OCI-LY3 (cell line): ENCODE results near the gene MBNL1.
A peak's percentile ranks its signal among the peaks of the same experiment; 100 is the strongest.

Source experiments
- H2AFZ ChIP-seq: fragments of 200-600, 300-600 bp; shearing (Covaris generic); 2 replicates; pipeline ENCODE4 v1.6.0; 2014; ENCODE audit warnings: antibody characterized with exemption, low read depth, low read length
- H3K27ac ChIP-seq: fragments of 200-600, 300-600 bp; sonication (generic); 2 replicates; pipeline ENCODE4 v1.5.1; 2014; ENCODE audit warnings: mild to moderate bottlenecking, low read length, moderate library complexity, mixed read lengths
- H3K27me3 ChIP-seq: fragments of 200-600, 300-600 bp; sonication (generic); 2 replicates; pipeline ENCODE4 v1.6.1; 2014; ENCODE audit warnings: low read depth, low read length, mixed read lengths
- H3K36me3 ChIP-seq: fragments of 200-600, 300-600 bp; sonication (generic); replicated peaks from 2 replicates; pipeline ENCODE3; 2014; ENCODE audit warnings: low read depth, low read length, mixed read lengths
- H3K4me1 ChIP-seq: fragments of 300-600, 200-600 bp; sonication (generic); 2 replicates; pipeline ENCODE4 v1.6.1; 2014; ENCODE audit warnings: low read length, mixed read lengths
- H3K4me2 ChIP-seq: fragments of 200-600, 300-600 bp; sonication (generic); 2 replicates; pipeline ENCODE4 v1.6.1; 2014; ENCODE audit warnings: low read length, mixed read lengths
- H3K4me3 ChIP-seq: fragments of 300-600, 200-600 bp; sonication (generic); 2 replicates; pipeline ENCODE4 v1.5.1; 2014; ENCODE audit warnings: antibody characterized with exemption, mild to moderate bottlenecking, low read length, moderate library complexity
- H3K79me2 ChIP-seq: fragments of 300-600, 200-600 bp; shearing (Covaris generic); 2 replicates; pipeline ENCODE4 v1.6.1; 2014; ENCODE audit warnings: mild to moderate bottlenecking, low read length, mixed read lengths
- H3K9ac ChIP-seq: fragments of 300-600, 200-600 bp; shearing (Covaris generic); 2 replicates; pipeline ENCODE4 v1.6.0; 2014; ENCODE audit warnings: mild to moderate bottlenecking, low read length, moderate library complexity
- H3K9me3 ChIP-seq: fragments of 200-600, 300-600 bp; shearing (Covaris generic); 2 replicates; pipeline ENCODE4 v1.6.1; 2014; ENCODE audit warnings: low read length, mixed read lengths; ENCODE audit not compliant: insufficient read depth
- H4K20me1 ChIP-seq: fragments of 200-600, 300-600 bp; sonication (generic); 2 replicates; pipeline ENCODE4 v1.6.1; 2016; ENCODE audit warnings: low read length, mixed read lengths; ENCODE audit not compliant: insufficient read depth
- CTCF ChIP-seq: fragments of 200-600, 300-600 bp; sonication (generic); IDR thresholded peaks from 2 replicates; pipeline ENCODE4 v1.5.1; 2014; ENCODE audit warnings: antibody characterized with exemption, low read length, low read depth
- EZH2phosphoT487 ChIP-seq: fragments of 200-600 bp; shearing (Covaris generic); IDR thresholded peaks from 2 replicates; pipeline ENCODE4 v1.6.1; 2018; ENCODE audit warnings: antibody characterized with exemption, mixed run types, low read depth

MBNL1 gene

GRCh38 chr3:152380043-152380442 lies 111.3 kb downstream of the MBNL1 start:
- no peaks in the 10 kb centered on the region for H3K27me3 ChIP-seq
- H3K4me3 ChIP-seq = no peak overlapping the region
- H3K9ac ChIP-seq = no peak overlapping the region
- H3K27ac ChIP-seq = no peak overlapping the region
- H3K79me2 ChIP-seq = peaks cover 94% of the 10 kb centered on the region
- peaks cover 70% of the 10 kb centered on the region for H4K20me1 ChIP-seq
- peaks cover 71% of the 10 kb centered on the region for H3K4me1 ChIP-seq
- H2AFZ ChIP-seq = no peak overlapping the region
- TF ChIP-seq EZH2phosphoT487 (no peak), CTCF (no peak)
- H3K9me3 ChIP-seq = no peaks in the 10 kb centered on the region
- peak overlapping the region; percentile 3; the same call in 1 of the 2 replicates for H3K4me2 ChIP-seq
- H3K36me3 ChIP-seq = peaks cover 15% of the 10 kb centered on the region

GRCh38 chr3:152381881-152382295 lies 113.2 kb downstream of the MBNL1 start:
- Histone ChIP-seq H3K9ac (peak overlapping the region; percentile 26; the same call in 1 of the 2 replicates), H3K79me2 (peaks cover 98% of the 10 kb centered on the region), H3K9me3 (no peaks in the 10 kb centered on the region), H3K4me3 (peak overlapping the region; percentile 58), H3K27me3 (no peaks in the 10 kb centered on the region), H3K27ac (no peak overlapping the region), H4K20me1 (peaks cover 83% of the 10 kb centered on the region), H3K4me1 (peaks cover 56% of the 10 kb centered on the region), H3K4me2 (peak overlapping the region; percentile 67), H3K36me3 (peaks cover 13% of the 10 kb centered on the region), H2AFZ (no peak overlapping the region)
- TF ChIP-seq CTCF (no peak), EZH2phosphoT487 (no peak)

GRCh38 chr3:152382312-152383135 lies 113.8 kb downstream of the MBNL1 start:
- Histone ChIP-seq H3K79me2 (peaks cover 98% of the 10 kb centered on the region), H2AFZ (no peak overlapping the region), H3K4me2 (peak overlapping the region; percentile 67), H3K36me3 (peaks cover 13% of the 10 kb centered on the region), H3K9me3 (no peaks in the 10 kb centered on the region), H3K27me3 (no peaks in the 10 kb centered on the region), H3K9ac (peak overlapping the region; percentile 26; the same call in 1 of the 2 replicates), H4K20me1 (peaks cover 83% of the 10 kb centered on the region), H3K27ac (no peak overlapping the region), H3K4me3 (peak overlapping the region; percentile 58), H3K4me1 (peaks cover 50% of the 10 kb centered on the region)
- TF ChIP-seq CTCF (no peak), EZH2phosphoT487 (no peak)

GRCh38 chr3:152383136-152383606 lies 114.4 kb downstream of the MBNL1 start:
- no peak overlapping the region for H2AFZ ChIP-seq
- peaks cover 6% of the 10 kb centered on the region for H3K36me3 ChIP-seq
- peaks cover 43% of the 10 kb centered on the region for H3K4me1 ChIP-seq
- TF ChIP-seq CTCF (no peak), EZH2phosphoT487 (no peak)
- H4K20me1 ChIP-seq = peaks cover 81% of the 10 kb centered on the region
- H3K4me3 ChIP-seq = no peak overlapping the region
- H3K9me3 ChIP-seq = no peaks in the 10 kb centered on the region
- no peaks in the 10 kb centered on the region for H3K27me3 ChIP-seq
- H3K9ac ChIP-seq = no peak overlapping the region
- H3K79me2 ChIP-seq = peaks cover 98% of the 10 kb centered on the region
- H3K27ac ChIP-seq = no peak overlapping the region
- H3K4me2 ChIP-seq = no peak overlapping the region
